ENCODE data around the gene GUCY1A1.
A peak's percentile ranks its signal among the peaks of the same experiment; 100 is the strongest.

The GUCY1A1 gene

DNA sequence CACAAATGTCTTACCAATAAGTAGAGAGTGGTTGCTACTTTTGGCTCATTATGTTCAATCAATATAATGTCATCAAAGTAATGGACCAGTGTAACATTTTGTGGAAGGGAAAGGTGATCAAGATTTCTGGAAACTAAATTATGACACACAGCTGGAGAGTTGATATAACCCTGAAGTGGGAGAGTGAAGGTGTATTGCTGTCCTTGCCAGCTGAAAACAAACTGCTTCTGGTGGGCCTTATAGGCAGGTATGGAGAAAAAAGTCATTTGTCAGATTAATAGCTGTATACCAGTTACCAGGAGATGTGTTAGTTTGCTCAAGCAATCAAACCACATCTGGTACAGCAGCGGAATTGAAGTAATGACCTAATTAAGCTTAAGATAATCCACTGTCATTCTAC lies 74.9 kb downstream of the GUCY1A1 start:
- no peak for DNase-seq (ENCODE audit: low read depth)

- DNase-seq (ENCODE audit: low read depth): no peak
These were observed 75.8 kb downstream of the GUCY1A1 start for GRCh38 chr4:155742310-155743015.

DNA sequence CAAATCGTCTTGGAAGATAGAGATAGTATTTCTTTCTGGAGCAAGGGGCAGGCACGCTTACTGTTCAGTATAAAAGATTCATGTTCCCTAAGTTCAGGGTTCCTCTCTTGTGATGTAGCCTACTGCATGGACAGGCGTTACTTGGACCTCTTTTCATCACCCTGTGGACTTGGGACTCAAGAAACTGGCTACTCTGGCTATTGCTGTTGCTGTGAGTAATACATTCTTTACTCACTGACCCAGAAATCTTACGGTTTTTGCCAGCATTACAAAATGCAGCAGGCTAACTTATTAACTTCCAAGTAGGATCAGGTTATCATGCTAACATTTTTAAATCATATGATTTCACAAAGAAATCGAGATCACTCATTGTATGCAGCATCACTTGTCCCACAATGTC lies 79.3 kb downstream of the GUCY1A1 start:
- no peak for DNase-seq (ENCODE audit: low read depth)

DNA sequence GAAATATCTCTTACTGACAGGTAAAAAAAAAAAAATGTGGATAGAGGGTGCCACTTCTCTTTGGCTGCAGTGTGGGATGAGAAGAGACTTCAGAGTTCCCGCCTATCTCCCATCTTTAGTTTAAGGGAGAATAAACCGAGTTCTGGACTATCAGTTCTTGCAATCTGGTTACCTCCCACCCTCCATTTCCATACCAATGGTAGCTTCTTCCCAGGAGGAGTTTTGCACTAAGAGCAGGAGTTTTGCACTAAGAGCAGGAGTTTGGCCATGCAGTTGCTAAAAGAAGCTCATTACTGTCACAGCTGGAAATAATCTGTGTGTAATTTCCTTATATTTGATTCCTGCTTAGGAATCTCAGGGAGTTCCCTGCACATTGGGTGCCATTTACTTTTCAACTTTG lies 81.4 kb downstream of the GUCY1A1 start:
- no peak for DNase-seq (ENCODE audit: low read depth)

- DNase-seq (ENCODE audit: low read depth): no peak
These were observed 82.4 kb downstream of the GUCY1A1 start for GRCh38 chr4:155749041-155749440.

DNA sequence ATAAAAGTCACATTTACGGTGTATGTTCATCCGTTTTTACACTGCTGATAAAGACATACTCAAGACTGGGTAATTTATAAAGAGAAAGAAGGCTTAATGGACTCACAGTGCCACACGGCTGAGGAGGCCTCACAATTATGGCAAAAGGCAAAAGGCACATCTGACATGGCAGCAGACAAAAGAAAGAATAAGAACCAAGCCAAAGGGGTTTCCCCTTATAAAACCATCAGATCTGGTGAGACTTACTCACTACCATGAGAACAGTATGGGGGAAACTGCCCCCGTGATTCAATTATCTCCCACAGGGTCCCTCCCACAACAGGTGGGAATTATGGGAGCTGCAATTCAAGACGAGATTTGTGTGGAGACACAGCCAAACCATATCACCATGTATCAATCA lies 84.9 kb downstream of the GUCY1A1 start:
- DNase-seq (ENCODE audit: low read depth): no peak

GRCh38 chr4:155757745-155758265 lies 91.2 kb downstream of the GUCY1A1 start:
- DNase-seq (ENCODE audit: low read depth): no peak

- peak; percentile 37 for DNase-seq (ENCODE audit: low read depth)
These were observed 92.1 kb downstream of the GUCY1A1 start, which contains the start of gene GUCY1B1 for GRCh38 chr4:155758481-155759371. TSS of gene GUCY1B1 (plus strand) at chr4:155759021. CDS start at chr4:155759141, 120 bp downstream.

- no peak for DNase-seq (ENCODE audit: low read depth)
These were observed 93.0 kb downstream of the GUCY1A1 start for GRCh38 chr4:155759372-155760252.

GRCh38 chr4:155761047-155761446 lies 94.4 kb downstream of the GUCY1A1 start:
- DNase-seq (ENCODE audit: low read depth): no peak

GRCh38 chr4:155761916-155762315 lies 95.3 kb downstream of the GUCY1A1 start:
- DNase-seq (ENCODE audit: low read depth): no peak

- DNase-seq (ENCODE audit: low read depth): no peak
These were observed 95.7 kb downstream of the GUCY1A1 start for GRCh38 chr4:155762334-155762733.

GRCh38 chr4:155763551-155763950 lies 96.9 kb downstream of the GUCY1A1 start:
- DNase-seq (ENCODE audit: low read depth): no peak

GRCh38 chr4:155765149-155765548 lies 98.5 kb downstream of the GUCY1A1 start:
- no peak for DNase-seq (ENCODE audit: low read depth)

DNA sequence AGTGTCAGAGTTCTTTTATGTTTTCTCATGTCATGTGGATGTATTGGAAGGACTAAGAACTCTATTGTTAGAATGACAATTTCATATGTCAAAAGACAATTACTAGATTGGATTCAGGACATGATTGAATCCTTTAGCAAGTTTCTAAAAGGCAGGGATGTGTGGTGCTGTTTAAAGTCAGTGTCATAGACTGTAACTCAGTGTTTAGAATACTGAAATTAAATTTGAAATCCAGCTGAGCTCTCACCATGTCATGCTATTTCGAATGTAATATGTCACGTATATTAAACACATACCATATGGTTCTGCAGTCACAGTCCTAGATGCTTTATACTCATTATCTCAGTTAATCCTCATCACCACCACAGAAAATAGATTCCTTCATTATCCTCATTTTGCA lies 100.0 kb downstream of the GUCY1A1 start:
- DNase-seq (ENCODE audit: low read depth): no peak

DNA sequence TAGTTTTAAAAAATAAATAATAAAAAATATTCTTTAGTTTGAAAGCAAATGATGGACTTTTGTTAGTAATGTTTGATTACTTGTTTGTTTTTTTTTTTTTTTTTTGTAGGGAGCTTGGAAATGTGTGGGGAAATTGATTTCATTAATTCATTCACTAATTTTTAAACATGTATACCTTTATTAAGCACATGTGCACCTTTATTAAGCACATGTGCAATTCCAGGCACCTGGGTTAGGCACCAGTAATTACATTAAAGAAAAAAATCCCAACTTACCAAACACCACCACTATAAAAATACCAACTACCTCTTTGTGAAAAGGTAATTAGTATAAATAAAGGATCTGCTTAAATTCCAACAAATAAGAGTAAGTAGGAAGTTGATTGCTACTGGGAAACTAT lies 101.7 kb downstream of the GUCY1A1 start:
- no peak for DNase-seq (ENCODE audit: low read depth)

DNA sequence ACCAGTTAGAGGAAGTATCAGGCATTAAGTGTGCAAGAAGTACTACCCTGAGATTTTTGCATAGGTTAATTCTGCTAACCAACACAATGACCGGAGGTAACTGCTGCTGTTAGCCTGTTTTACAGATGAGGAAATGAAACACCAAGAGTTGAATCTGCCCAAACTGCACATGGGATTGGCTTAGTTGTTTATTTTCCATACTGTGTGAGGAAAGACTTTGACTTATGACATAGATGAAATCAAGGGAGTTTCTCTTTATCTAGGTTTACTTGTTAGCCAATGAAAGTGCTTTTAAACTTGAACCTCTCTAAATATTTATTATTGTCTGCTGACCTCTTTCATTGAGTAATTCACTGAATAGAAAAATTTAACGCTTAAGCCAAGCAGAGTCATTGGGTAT lies 102.4 kb downstream of the GUCY1A1 start:
- DNase-seq (ENCODE audit: low read depth): no peak

- DNase-seq (ENCODE audit: low read depth): no peak
These were observed 106.0 kb downstream of the GUCY1A1 start for GRCh38 chr4:155772459-155773195.

DNA sequence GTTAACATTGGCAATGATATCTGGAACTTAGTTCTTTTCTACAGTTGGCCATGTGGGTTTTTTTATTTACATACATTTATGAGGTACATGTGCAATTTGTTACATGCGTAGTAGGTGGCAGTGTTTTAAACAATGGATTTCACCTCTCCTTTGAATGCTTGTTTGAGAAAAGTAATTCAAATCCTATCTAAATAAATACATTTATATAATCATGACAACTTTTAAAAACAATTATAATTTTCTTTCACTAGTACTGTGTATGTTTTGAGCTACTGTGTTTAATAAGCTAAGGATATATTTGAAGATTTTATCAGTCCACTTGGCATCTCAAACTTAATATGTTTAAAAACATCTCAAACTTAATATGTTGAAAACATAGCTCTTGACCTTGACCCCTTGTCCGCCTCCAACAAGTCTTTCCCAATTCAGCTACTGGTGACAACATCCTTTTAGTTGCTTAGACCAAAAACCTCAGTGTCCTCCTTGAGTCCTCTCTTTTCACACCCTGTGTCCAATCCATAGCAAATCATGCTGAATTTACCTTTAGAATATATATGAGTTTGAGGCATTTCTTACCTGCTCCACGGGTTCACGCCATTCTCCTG lies 106.7 kb downstream of the GUCY1A1 start:
- DNase-seq (ENCODE audit: low read depth): no peak

DNA sequence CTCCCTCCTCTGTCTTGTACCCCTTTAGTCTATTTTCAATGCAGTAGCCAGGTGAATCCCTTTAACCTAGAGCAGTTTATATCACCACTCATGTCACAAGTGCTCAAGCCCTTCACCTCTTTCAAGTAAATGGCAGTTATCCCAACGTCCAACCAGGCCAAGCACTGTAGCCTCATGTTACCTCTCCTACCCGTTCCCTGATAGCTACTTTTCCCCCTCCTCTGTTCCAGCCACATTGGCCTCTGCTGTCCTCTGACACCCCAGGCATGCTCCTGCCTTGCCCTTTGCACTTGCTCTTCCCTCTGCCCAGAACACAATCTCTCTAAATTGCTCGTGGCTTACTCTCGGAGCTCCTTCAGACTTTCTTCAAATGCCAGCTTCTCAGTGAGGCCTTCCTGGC lies 107.4 kb downstream of the GUCY1A1 start:
- no peak for DNase-seq (ENCODE audit: low read depth)

Measured in stimulated activated CD8-positive, alpha-beta memory T cell treated with anti-CD3 and anti-CD28 coated beads, Interleukin-15, amount 100 ng/mL, for 24 hours (primary cell).